GM18951 (cell line): ENCODE measurements around the gene STARD13.

ENCODE experiments used
- POLR2A ChIP-seq: IDR thresholded peaks from 4 replicates; pipeline ENCODE4 v1.6.1; 2011; ENCODE audit warnings: mild to moderate bottlenecking; ENCODE audit not compliant: insufficient read length, insufficient read depth; ENCODE audit errors: extremely low read depth
- in situ Hi-C: fragments of 300-500 bp; cut with MboI; formaldehyde crosslinking; loops from one replicate; pipeline ENCODE4 v1.12.0; 2022; ENCODE audit warnings: low sequenced_read_pairs, mixed read lengths, inconsistent platforms; ENCODE audit not compliant: unreplicated experiment

Gene STARD13

DNA sequence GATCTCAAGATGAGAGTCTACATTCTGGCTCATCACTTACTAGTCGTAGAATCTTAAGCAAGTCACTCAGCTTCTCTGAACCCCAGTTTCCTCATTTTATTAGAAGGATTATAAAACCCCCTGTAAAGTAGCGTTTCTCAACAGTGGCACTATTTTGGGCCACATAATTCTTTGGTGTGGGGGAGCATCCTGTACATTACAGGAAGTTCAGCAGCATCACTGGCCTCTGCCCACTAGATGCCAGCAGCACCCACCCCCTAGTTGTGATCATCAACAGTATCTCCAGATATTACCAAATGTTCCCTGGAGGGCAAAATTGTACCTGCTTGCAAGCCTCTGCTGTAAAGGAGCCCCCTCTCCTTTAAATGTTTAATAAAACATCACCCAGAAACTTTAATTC lies 22.6 kb downstream of the STARD13 start:
- in situ Hi-C loops, result no loop called here
- no peak for TF ChIP-seq POLR2A

DNA sequence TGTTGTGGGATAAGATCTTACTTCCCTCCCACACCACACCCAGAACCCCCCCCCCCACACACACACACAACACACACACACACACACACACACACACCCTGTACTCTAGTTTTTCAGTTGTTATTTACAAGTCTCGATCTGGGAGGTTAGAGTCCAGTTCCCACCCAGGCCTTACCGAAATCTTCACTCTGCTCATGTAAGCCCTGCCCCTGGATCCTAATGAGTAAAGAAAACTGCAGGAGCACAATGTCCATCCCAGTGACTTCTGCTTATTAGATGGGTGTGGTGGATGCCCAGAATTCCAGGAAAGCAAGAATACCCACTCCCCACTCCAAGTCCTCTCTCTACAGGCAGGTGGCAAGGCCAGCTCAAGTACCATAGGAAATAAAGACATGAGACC lies 23.0 kb downstream of the STARD13 start:
- in situ Hi-C loops, result no loop called here
- no peak for TF ChIP-seq POLR2A

DNA sequence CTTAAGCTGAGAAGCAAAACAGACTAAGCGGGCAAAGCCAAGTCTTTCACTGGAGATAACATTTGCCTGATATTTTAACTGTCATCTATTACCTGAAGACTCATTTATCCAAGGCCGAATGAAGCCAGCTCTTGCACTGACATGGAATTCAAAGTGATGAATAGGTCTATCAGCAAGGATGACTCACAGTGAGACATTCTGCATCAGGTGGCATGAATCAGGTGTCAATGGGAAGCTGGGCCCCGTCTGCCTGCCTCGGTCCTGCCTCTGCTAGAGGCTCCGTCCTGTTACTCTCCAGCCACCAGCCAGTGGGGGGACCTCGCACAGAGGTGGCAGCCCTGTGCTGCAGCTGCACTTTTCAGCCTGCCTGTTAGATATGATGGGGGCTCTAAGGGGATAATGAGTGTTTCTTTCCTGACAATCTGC lies 23.5 kb downstream of the STARD13 start:
- in situ Hi-C loops, result no loop called here
- TF ChIP-seq POLR2A, result no peak

DNA sequence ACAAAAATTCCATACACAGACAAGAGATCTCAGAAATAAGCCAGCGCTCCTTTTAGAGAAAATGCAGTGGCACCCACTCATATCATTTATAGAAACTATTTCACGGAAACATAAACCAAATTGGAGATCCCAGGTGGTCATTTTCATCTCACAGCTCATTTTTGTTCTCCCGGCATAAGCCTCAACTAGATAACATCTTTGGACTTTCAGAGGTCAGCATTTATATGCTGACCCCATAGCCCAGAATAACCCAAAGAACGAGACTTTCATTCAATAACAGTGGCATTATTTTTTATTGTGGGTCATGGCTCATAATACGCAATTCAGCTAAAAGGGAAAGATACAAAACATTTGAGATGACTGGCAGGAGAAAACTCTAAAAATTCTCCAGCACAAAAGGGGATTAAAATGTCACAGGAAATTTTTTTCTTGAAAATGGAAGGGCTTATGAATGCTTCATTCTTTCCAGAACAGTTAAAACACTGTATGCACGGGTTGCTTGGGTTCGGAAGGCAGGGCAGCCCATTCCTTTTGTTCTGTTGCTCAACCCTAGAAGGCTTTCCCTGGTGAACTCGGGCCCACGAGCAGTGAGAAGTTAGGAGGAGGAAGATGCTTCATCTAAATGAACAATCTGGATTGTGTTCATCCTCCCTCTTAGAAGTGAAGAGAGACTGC lies 24.0 kb downstream of the STARD13 start:
- TF ChIP-seq POLR2A, result no peak
- in situ Hi-C loops, result no loop called here

DNA sequence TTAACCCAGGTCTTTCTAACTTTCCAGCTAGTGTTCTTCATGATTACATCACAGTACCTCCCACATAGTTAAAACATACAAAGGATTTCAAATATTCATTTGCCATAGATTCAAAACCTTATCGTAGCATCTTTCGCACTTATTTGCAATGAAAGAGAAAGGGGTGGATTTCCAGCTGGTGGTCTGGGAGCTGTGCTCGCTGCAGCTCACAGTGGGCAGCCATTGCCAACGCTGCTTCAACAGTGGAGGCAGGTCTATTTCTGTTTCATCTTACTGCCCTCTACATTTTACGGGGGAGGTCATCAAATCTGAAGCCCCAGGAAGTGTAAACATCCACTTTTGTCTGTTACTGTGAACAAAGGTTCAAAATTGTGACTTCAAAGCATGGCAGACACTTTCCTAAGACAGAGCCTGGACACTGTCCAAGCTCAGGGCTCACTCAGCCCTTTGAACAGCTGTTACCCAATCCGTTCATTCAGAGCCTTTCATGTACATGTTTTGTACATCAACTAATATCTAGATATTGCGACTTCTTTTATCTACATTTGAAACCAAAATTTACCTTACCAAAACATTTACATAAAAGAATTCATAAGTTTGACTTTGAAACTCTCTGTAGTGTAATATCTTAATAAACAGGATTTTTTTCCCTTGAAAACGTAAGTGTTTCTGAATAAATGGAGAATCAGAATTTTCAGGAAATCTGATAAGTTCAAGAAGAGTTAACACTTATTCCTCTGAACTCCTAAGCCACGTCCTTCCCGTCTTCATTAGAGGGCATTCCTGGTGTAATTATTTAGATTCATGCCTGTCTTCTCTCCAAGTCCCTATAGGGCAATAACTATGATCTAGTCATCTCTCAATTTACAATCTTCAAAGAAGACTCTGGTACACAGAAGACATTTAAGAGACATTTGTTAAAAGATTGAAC lies 25.1 kb downstream of the STARD13 start:
- no peak for TF ChIP-seq POLR2A

DNA sequence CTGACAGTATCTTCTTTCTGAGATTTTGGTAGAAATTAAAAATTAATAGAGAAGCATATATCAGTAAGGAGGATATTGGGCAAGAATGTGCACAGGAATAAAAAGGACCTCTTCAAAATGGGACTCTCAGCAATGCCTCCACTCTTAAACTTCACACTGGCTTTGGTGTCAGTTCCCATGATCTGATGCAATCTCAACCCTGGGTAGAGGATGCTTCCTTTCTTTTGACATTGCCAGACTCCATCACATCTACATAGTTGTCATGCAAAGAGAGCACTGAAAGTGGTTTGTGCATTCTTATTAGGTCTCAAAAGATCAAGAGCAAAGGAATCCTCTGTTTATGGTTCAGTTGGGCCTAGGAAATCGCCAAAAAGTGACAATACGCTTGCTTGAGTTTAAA lies 26.3 kb downstream of the STARD13 start:
- TF ChIP-seq POLR2A, result no peak
- in situ Hi-C loops, result no loop called here

More for the DNA sequence above, 25.1 kb downstream of the STARD13 start:
- in situ Hi-C loops, result no loop called here

DNA sequence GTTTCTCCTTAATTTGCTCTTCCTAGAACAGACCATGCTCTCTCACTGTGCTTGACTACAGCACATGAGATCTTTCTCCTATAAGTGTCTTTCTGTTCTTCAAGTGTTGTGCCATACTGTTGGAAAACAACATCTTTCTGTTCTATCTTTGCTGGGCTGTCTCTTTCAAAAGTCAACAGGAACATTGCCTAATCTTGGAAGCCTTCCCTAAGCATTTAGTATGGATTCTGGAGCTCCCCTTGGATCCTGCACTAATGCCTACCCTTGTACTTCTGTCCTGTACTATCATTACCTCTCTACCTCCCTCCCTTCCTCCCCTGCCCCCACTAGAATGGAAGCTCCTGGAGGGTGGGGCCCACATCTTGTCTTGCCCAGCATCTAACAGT lies 26.8 kb downstream of the STARD13 start:
- in situ Hi-C loops, result no loop called here
- TF ChIP-seq POLR2A, result no peak

DNA sequence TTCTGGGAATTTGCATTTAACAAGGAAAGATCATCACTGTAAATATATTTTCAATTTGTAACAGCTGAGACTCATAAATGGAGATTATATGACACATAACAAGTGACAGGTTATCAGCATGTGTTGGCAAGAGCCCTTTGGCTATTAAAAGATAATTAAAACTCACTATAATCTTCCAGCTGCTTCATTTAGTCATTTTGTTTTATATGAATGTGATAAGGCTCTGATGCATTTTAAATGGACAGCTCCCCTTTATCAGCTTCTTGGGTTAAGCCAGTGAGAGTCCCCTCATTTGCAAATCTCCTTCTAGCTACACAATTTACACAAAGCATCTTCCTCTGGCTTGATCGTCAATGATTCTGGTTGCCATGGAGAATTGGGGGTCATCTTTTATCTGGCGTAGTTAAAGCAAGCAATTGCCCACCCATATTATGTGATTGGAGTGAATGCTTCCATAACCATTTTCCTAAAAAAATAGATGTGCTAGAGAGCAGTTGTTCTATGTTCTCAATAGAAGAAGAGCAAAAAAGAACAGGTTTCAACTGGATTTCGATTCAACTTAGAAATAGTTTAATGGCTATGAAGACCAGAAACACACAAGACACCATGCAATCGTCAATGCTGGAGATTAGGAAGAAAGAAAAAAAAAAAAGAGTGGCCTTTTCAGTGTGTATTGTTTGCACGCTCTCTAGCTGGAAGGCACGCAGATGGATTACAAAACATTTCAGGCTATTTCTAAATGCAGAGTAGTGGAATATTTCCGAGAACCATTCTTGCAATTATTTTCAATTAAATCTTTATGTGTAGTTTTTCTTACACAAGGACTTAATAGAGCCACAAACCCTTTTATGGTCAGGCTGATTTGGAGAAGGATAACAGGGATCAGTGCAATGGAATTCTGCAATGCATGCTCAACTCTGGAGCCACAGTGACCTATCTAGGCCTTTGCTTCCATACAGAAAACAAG lies 27.4 kb downstream of the STARD13 start:
- in situ Hi-C loops, result no loop called here
- no peak for TF ChIP-seq POLR2A

DNA sequence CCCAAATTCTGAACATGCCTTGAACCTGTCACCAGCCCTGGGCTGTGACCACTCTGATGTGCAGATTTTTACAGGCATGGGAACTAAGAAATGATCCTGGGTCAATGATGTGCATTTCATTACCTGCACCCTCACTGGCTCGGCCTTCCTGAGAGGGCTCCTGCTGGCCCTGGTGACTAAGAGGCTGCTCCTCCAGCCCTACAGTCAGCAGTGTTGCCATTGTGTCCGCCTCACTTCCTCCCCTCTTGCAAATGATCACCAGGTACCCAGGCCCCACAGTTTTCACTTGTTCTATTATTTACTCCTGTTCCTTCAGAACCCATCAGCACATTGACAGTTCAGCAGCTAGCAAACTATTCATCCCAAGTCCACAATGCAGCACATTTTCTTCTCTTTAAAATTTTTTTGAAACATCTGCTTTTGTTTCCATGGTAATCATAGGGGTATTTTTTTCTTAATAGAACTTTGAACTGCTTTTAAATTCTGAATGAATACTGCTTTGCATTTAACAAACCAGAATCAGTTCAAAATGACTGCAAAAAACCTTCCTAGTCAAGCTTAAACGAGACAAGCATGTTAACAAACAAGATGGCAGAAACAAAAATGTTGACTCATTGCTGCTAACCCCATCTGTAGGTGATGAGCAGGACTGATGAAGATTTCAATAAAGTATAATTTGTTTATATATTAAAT lies 29.3 kb downstream of the STARD13 start:
- TF ChIP-seq POLR2A, result no peak
- in situ Hi-C loops, result no loop called here

DNA sequence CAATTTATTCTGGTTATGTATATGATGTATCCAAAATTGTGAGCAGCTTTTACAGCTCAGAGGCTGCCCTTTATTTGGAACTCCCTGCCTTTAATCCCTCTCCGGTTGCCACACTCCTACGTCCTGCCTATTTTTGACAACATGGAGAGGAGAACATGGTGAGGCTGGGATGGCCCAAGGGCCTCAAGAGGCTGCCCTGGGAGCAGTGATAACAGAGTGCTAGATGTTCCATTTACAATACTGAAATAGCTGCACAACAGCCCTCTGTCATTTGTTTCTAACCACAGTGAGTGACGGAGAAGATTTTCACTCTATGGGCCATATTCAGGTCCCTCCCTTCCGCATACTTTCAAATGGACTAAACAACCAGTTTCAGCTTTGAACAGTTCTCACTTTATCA lies 33.4 kb downstream of the STARD13 start:
- TF ChIP-seq POLR2A, result no peak
- in situ Hi-C loops, result no loop called here

DNA sequence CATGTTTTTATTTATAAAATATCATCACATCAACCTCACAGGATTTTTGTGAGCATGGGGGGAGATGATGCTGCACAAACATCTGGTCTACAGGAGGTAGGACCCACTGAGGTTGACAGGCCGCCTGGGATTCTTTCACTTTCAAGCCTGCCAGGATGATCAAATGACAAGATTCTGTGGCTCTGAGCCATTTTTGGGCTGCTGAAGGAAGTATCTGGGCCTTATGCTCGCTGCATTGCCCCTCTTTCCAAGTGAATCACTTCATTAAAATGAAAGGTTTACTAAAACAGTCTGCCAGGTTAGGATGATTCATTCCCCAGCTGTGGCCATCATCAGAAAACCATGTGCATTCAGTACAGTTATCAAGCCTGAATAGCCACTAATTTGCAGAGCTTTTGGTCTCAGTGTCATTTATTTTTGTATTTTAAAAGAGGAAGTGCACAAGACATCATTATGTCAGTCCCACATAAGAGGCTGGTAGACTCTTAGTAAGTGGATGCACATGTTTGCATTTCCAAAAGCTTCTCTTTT lies 34.4 kb downstream of the STARD13 start:
- TF ChIP-seq POLR2A, result no peak
- in situ Hi-C loops, result no loop called here

DNA sequence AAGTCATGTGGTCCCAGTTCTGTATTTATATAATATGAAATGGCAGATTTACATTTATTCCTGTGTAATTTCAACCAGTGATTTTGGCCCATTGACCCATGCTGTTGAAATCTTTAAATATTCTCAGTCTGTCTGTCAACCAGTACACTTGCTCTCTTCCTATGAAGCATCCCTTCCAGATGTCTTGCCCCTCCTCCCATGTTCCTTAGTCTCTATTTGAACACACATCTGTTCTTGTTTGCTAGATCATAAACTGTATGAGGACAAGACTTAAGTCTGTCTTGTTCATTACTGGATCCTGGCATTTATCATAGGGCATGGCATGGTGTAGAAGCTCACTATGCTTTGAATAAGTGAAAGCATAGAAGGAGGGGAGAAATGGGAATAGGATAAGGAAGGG lies 34.9 kb downstream of the STARD13 start:
- TF ChIP-seq POLR2A, result no peak
- in situ Hi-C loops, result no loop called here
